ENCODE results near the gene TRIM34.

- no peak for TF ChIP-seq EP300 (IDR thresholded peaks at IDR 0.05; ENCODE audit: borderline replicate concordance in 1 of 2, low read depth in 1 of 2, low read length in 1 of 2)
- TF ChIP-seq FOXJ3 (CRISPR knock-in tag; IDR thresholded peaks at IDR 0.05), result no peak
- no peak for TF ChIP-seq TAF1 (IDR thresholded peaks at IDR 0.05; ENCODE audit: borderline replicate concordance, low read depth, low read length)
- no peak for TF ChIP-seq POLR2AphosphoS5 (IDR thresholded peaks at IDR 0.05; ENCODE audit: low read depth, low read length)
- no peak for TF ChIP-seq FOXM1 (IDR thresholded peaks at IDR 0.05; ENCODE audit: low read depth)
- TF ChIP-seq CTCF (IDR thresholded peaks at IDR 0.05), result no peak
- TF ChIP-seq, protein P1, sequence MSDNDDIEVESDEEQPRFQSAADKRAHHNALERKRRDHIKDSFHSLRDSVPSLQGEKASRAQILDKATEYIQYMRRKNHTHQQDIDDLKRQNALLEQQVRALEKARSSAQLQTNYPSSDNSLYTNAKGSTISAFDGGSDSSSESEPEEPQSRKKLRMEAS (IDR thresholded peaks at IDR 0.05; ENCODE audit: low read depth), result no peak
- no peak for TF ChIP-seq RAD21 (IDR thresholded peaks at IDR 0.05; ENCODE audit: low read length)
- TF ChIP-seq RXRA (IDR thresholded peaks at IDR 0.05; ENCODE audit: borderline replicate concordance, low read depth), result no peak
Measured at GRCh38 chr11:5597953-5598352, 26.8 kb upstream of the TRIM34 start.
